Stimulated activated naive CD8-positive, alpha-beta T cell treated with anti-CD3 and anti-CD28 coated beads, Interleukin-15, Interleukin-2, amounts not matched to agents 100 ng/mL and 50 ng/mL, for 24 hours (primary cell): ENCODE results near the gene ING5.

Experiments
- H3K27ac Mint-ChIP-seq: one replicate; pipeline ENCODE4 v1.8.0; 2021; ENCODE audit warnings: mild to moderate bottlenecking, mixed read lengths
- H3K27me3 Mint-ChIP-seq: one replicate; pipeline ENCODE4 v1.8.0; 2021; ENCODE audit warnings: mixed read lengths
- H3K36me3 Mint-ChIP-seq: one replicate; pipeline ENCODE4 v1.8.0; 2021; ENCODE audit warnings: low read depth, mixed read lengths
- H3K4me1 Mint-ChIP-seq: one replicate; pipeline ENCODE4 v1.8.0; 2021; ENCODE audit warnings: low read depth, mixed read lengths
- H3K4me3 Mint-ChIP-seq: one replicate; pipeline ENCODE4 v1.8.0; 2021; ENCODE audit warnings: mild to moderate bottlenecking, mixed read lengths
- H3K9me3 Mint-ChIP-seq: one replicate; pipeline ENCODE4 v1.8.0; 2021; ENCODE audit warnings: mixed read lengths

Gene ING5

GRCh38 chr2:241764275-241765241 lies 62.7 kb downstream of the ING5 start:
- H3K9me3 Mint-ChIP-seq = no peaks in the 10 kb centered on the region
- peaks cover 18% of the 10 kb centered on the region for H3K36me3 Mint-ChIP-seq
- no peaks in the 10 kb centered on the region for H3K27me3 Mint-ChIP-seq
- no peak overlapping the region for H3K27ac Mint-ChIP-seq
- peaks cover 24% of the 10 kb centered on the region for H3K4me1 Mint-ChIP-seq
- no peak overlapping the region for H3K4me3 Mint-ChIP-seq

- no peak overlapping the region for H3K4me3 Mint-ChIP-seq
- no peak overlapping the region for H3K27ac Mint-ChIP-seq
- H3K36me3 Mint-ChIP-seq = peaks cover 3% of the 10 kb centered on the region
- peaks cover 25% of the 10 kb centered on the region for H3K4me1 Mint-ChIP-seq
- H3K9me3 Mint-ChIP-seq = no peaks in the 10 kb centered on the region
- H3K27me3 Mint-ChIP-seq = no peaks in the 10 kb centered on the region
These were observed 65.8 kb downstream of the ING5 start for GRCh38 chr2:241767464-241768250.

GRCh38 chr2:241768251-241768711 lies 66.4 kb downstream of the ING5 start:
- no peak overlapping the region for H3K4me3 Mint-ChIP-seq
- H3K4me1 Mint-ChIP-seq = peaks cover 19% of the 10 kb centered on the region
- H3K36me3 Mint-ChIP-seq = no peaks in the 10 kb centered on the region
- H3K9me3 Mint-ChIP-seq = no peaks in the 10 kb centered on the region
- no peaks in the 10 kb centered on the region for H3K27me3 Mint-ChIP-seq
- no peak overlapping the region for H3K27ac Mint-ChIP-seq

- Mint-ChIP-seq H3K27ac (no peak overlapping the region), H3K4me3 (no peak overlapping the region)
These were observed 67.0 kb downstream of the ING5 start for GRCh38 chr2:241768850-241769249.

GRCh38 chr2:241769819-241770184 lies 68.0 kb downstream of the ING5 start:
- H3K4me3 Mint-ChIP-seq = no peak overlapping the region
- H3K27ac Mint-ChIP-seq = no peak overlapping the region
- no peaks in the 10 kb centered on the region for H3K36me3 Mint-ChIP-seq
- no peaks in the 10 kb centered on the region for H3K27me3 Mint-ChIP-seq
- H3K9me3 Mint-ChIP-seq = no peaks in the 10 kb centered on the region
- peaks cover 7% of the 10 kb centered on the region for H3K4me1 Mint-ChIP-seq

More at GRCh38 chr2:241768850-241769249, 67.0 kb downstream of the ING5 start:
- Mint-ChIP-seq H3K27me3 (no peaks in the 10 kb centered on the region), H3K9me3 (no peaks in the 10 kb centered on the region), H3K4me1 (peaks cover 13% of the 10 kb centered on the region), H3K36me3 (no peaks in the 10 kb centered on the region)

GRCh38 chr2:241770185-241770935 lies 68.5 kb downstream of the ING5 start:
- Mint-ChIP-seq H3K27ac (no peak overlapping the region), H3K9me3 (no peaks in the 10 kb centered on the region), H3K4me1 (peaks cover 7% of the 10 kb centered on the region), H3K36me3 (no peaks in the 10 kb centered on the region), H3K4me3 (no peak overlapping the region), H3K27me3 (no peaks in the 10 kb centered on the region)

GRCh38 chr2:241770936-241771285 lies 69.1 kb downstream of the ING5 start:
- Mint-ChIP-seq H3K4me1 (peaks cover 7% of the 10 kb centered on the region), H3K9me3 (no peaks in the 10 kb centered on the region), H3K27me3 (no peaks in the 10 kb centered on the region), H3K36me3 (no peaks in the 10 kb centered on the region), H3K4me3 (no peak overlapping the region), H3K27ac (no peak overlapping the region)

- Mint-ChIP-seq H3K4me1 (peaks cover 7% of the 10 kb centered on the region), H3K27ac (no peak overlapping the region), H3K9me3 (no peaks in the 10 kb centered on the region), H3K36me3 (no peaks in the 10 kb centered on the region), H3K27me3 (no peaks in the 10 kb centered on the region), H3K4me3 (no peak overlapping the region)
These were observed 69.6 kb downstream of the ING5 start for GRCh38 chr2:241771286-241772062.

- H3K36me3 Mint-ChIP-seq = no peaks in the 10 kb centered on the region
- no peaks in the 10 kb centered on the region for H3K9me3 Mint-ChIP-seq
- peak overlapping the region; percentile 7 for H3K4me3 Mint-ChIP-seq
- no peak overlapping the region for H3K27ac Mint-ChIP-seq
- H3K4me1 Mint-ChIP-seq = peaks cover 7% of the 10 kb centered on the region
- no peaks in the 10 kb centered on the region for H3K27me3 Mint-ChIP-seq
These were observed 70.2 kb downstream of the ING5 start for GRCh38 chr2:241772063-241772499.

- Mint-ChIP-seq H3K9me3 (no peaks in the 10 kb centered on the region), H3K27ac (no peak overlapping the region)
These were observed 71.9 kb downstream of the ING5 start for GRCh38 chr2:241773511-241774418.

GRCh38 chr2:241774419-241775222 lies 72.8 kb downstream of the ING5 start:
- Mint-ChIP-seq H3K27ac (no peak overlapping the region), H3K36me3 (no peaks in the 10 kb centered on the region), H3K4me3 (no peak overlapping the region), H3K4me1 (peaks cover 7% of the 10 kb centered on the region), H3K27me3 (no peaks in the 10 kb centered on the region), H3K9me3 (no peaks in the 10 kb centered on the region)

More at GRCh38 chr2:241773511-241774418, 71.9 kb downstream of the ING5 start:
- Mint-ChIP-seq H3K36me3 (no peaks in the 10 kb centered on the region), H3K27me3 (no peaks in the 10 kb centered on the region), H3K4me1 (peaks cover 7% of the 10 kb centered on the region), H3K4me3 (no peak overlapping the region)

GRCh38 chr2:241775223-241776177 lies 73.7 kb downstream of the ING5 start:
- Mint-ChIP-seq H3K9me3 (no peaks in the 10 kb centered on the region), H3K4me1 (peaks cover 7% of the 10 kb centered on the region), H3K27me3 (no peaks in the 10 kb centered on the region), H3K27ac (no peak overlapping the region), H3K36me3 (no peaks in the 10 kb centered on the region), H3K4me3 (no peak overlapping the region)
